ENCODE data around the gene AGTR1. TPM values are rescaled to one million over a fixed set of nuclear protein-coding genes. Genes with fewer than 3 reads are reported as not detected.

AGTR1 gene
- polyA plus RNA-seq, 1 experiment = 0.35 TPM

GRCh38 chr3:148709560-148710253 is 12.0 kb downstream of the AGTR1 start:
- CTCF ChIA-PET = interaction anchor here (1.1 kb wide), 1 partner anchor 10 kb away, joined by 3 read pairs; no protein-coding TSS in a partner anchor
- Histone ChIP-seq H3K27ac (ENCODE audit: low read depth, low read length) (no peak overlapping the region), H3K4me3 (ENCODE audit: low read depth, low read length) (no peak overlapping the region), H3K27me3 (ENCODE audit: control insufficient read depth, insufficient read depth, low read length) (no peaks in the 10 kb centered on the region), H3K9me3 (ENCODE audit: control insufficient read depth, insufficient read depth, low read length) (no peaks in the 10 kb centered on the region)
- POLR2A ChIA-PET = no interaction called here
- no peak for TF ChIP-seq CTCF (IDR thresholded peaks at IDR 0.05; ENCODE audit: low read depth, low read length)
- DNase-seq (ENCODE audit: low read depth, low spot score) = no peak

- DNase-seq (ENCODE audit: low read depth, low spot score) = no peak
- POLR2A ChIA-PET = no interaction called here
- Histone ChIP-seq H3K9me3 (ENCODE audit: control insufficient read depth, insufficient read depth, low read length) (no peaks in the 10 kb centered on the region), H3K4me3 (ENCODE audit: low read depth, low read length) (no peak overlapping the region), H3K27ac (ENCODE audit: low read depth, low read length) (no peak overlapping the region), H3K27me3 (ENCODE audit: control insufficient read depth, insufficient read depth, low read length) (no peaks in the 10 kb centered on the region)
- TF ChIP-seq CTCF (IDR thresholded peaks at IDR 0.05; ENCODE audit: low read depth, low read length) = no peak
- CTCF ChIA-PET = interaction anchor here (1.1 kb wide), 1 partner anchor 9 kb away, joined by 3 read pairs; no protein-coding TSS in a partner anchor
Observed at GRCh38 chr3:148710665-148711064, 13.0 kb downstream of the AGTR1 start.

- Histone ChIP-seq H3K4me3 (ENCODE audit: low read depth, low read length) (no peak overlapping the region), H3K27ac (ENCODE audit: low read depth, low read length) (no peak overlapping the region), H3K27me3 (ENCODE audit: control insufficient read depth, insufficient read depth, low read length) (no peaks in the 10 kb centered on the region), H3K9me3 (ENCODE audit: control insufficient read depth, insufficient read depth, low read length) (no peaks in the 10 kb centered on the region)
- ChIA-PET CTCF (interaction anchor here (0.6 to 1.1 kb wide), 2 partner anchors 8 to 69 kb away, joined by 5 read pairs; no protein-coding TSS in a partner anchor), POLR2A (no interaction called here)
- TF ChIP-seq CTCF (IDR thresholded peaks at IDR 0.05; ENCODE audit: low read depth, low read length) = no peak
- DNase-seq (ENCODE audit: low read depth, low spot score) = no peak
Observed at GRCh38 chr3:148711981-148712666, 14.4 kb downstream of the AGTR1 start.

- ChIA-PET CTCF (interaction anchor here (1.1 kb wide), 1 partner anchor 334 kb away, joined by 6 read pairs; no protein-coding TSS in a partner anchor), POLR2A (no interaction called here)
- no peak overlapping the region for H3K4me3 ChIP-seq (ENCODE audit: low read depth, low read length)
- H3K9me3 ChIP-seq (ENCODE audit: control insufficient read depth, insufficient read depth, low read length) = no peaks in the 10 kb centered on the region
- TF ChIP-seq CTCF (IDR thresholded peaks at IDR 0.05; ENCODE audit: low read depth, low read length) = no peak
- no peak overlapping the region for H3K27ac ChIP-seq (ENCODE audit: low read depth, low read length)
- DNase-seq (ENCODE audit: low read depth, low spot score) = no peak
- no peaks in the 10 kb centered on the region for H3K27me3 ChIP-seq (ENCODE audit: control insufficient read depth, insufficient read depth, low read length)
Observed at GRCh38 chr3:148714521-148714920, 16.8 kb downstream of the AGTR1 start.

GRCh38 chr3:148716657-148717056 is 19.0 kb downstream of the AGTR1 start:
- ChIA-PET POLR2A (no interaction called here), CTCF (interaction anchor here (1.3 kb wide), 1 partner anchor 336 kb away, joined by 4 read pairs; no protein-coding TSS in a partner anchor)
- Histone ChIP-seq H3K27me3 (ENCODE audit: control insufficient read depth, insufficient read depth, low read length) (no peaks in the 10 kb centered on the region), H3K9me3 (ENCODE audit: control insufficient read depth, insufficient read depth, low read length) (no peaks in the 10 kb centered on the region), H3K27ac (ENCODE audit: low read depth, low read length) (no peak overlapping the region), H3K4me3 (ENCODE audit: low read depth, low read length) (no peak overlapping the region)
- no peak for DNase-seq (ENCODE audit: low read depth, low spot score)
- peak; percentile 2; the same call in 1 of the 2 replicates for TF ChIP-seq CTCF (IDR thresholded peaks at IDR 0.05; ENCODE audit: low read depth, low read length)
